Measurements from ENCODE around the gene UBE2J1. TPM values are rescaled to one million over a fixed set of nuclear protein-coding genes. Genes with fewer than 3 reads are reported as not detected.

The UBE2J1 gene
- total RNA-seq, 1 donor from 2014 or later, result 93.3 TPM

DNA sequence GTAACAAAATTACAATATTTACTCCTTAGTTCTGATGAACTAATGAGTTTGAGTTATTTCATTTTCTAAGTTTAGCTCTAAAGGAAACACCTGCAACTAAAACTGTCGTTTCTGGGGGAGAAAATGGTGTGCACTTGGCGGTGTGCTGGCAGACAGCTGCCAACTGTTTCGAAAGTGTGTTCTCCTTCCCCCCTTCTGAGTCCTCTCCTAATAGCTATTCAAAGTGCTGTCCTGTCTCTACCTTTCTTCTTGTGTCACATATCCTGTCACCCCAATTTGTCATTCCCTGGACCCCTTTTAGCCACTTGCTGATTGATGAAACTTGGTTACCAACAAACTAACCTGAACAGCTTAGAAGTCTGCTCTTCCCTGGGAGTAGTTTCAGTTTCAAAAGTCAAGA, 4.9 kb upstream of the UBE2J1 start:
- H3K4me1 ChIP-seq (ENCODE audit: insufficient read depth, low read length), result no peaks in the 10 kb centered on the region
- H3K36me3 ChIP-seq (ENCODE audit: insufficient read depth, low read length), result no peaks in the 10 kb centered on the region
- Mint-ChIP-seq H3K27me3 (ENCODE audit: low read depth, unreplicated experiment) (no peaks in the 10 kb centered on the region), H3K4me3 (ENCODE audit: unreplicated experiment) (no peak overlapping the region), H3K36me3 (ENCODE audit: low read depth, unreplicated experiment) (no peaks in the 10 kb centered on the region), H3K27ac (ENCODE audit: unreplicated experiment) (no peak overlapping the region), H3K4me1 (ENCODE audit: low read depth, unreplicated experiment) (peaks cover 14% of the 10 kb centered on the region), H3K9me3 (ENCODE audit: unreplicated experiment) (peaks cover 1% of the 10 kb centered on the region)
- H3K4me3 ChIP-seq (ENCODE audit: insufficient read depth, low read depth, low read length), result no peak overlapping the region
- FAIRE-seq (no peak), DNase-seq (ENCODE audit: low read depth) (no peak)
- no peak overlapping the region for H2AFZ ChIP-seq (ENCODE audit: low read depth, low read length)
- peaks cover 10% of the 10 kb centered on the region for H3K79me2 ChIP-seq (ENCODE audit: insufficient read depth, low read length)
- no peak overlapping the region for H3K27ac ChIP-seq (ENCODE audit: low read depth, low read length)
- H3K27me3 ChIP-seq (ENCODE audit: insufficient read depth, low read length), result no peaks in the 10 kb centered on the region
- no peaks in the 10 kb centered on the region for H4K20me1 ChIP-seq (ENCODE audit: insufficient read depth, low read length)
- no peak overlapping the region for H3K4me2 ChIP-seq (ENCODE audit: low read length)
- H3K9me3 ChIP-seq (ENCODE audit: insufficient read depth, low read depth, low read length), result no peaks in the 10 kb centered on the region
- TF ChIP-seq EZH2 (IDR thresholded peaks at IDR 0.05; ENCODE audit: insufficient read depth, low read length), result no peak
- TF ChIP-seq, protein P1, sequence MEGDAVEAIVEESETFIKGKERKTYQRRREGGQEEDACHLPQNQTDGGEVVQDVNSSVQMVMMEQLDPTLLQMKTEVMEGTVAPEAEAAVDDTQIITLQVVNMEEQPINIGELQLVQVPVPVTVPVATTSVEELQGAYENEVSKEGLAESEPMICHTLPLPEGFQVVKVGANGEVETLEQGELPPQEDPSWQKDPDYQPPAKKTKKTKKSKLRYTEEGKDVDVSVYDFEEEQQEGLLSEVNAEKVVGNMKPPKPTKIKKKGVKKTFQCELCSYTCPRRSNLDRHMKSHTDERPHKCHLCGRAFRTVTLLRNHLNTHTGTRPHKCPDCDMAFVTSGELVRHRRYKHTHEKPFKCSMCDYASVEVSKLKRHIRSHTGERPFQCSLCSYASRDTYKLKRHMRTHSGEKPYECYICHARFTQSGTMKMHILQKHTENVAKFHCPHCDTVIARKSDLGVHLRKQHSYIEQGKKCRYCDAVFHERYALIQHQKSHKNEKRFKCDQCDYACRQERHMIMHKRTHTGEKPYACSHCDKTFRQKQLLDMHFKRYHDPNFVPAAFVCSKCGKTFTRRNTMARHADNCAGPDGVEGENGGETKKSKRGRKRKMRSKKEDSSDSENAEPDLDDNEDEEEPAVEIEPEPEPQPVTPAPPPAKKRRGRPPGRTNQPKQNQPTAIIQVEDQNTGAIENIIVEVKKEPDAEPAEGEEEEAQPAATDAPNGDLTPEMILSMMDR (IDR thresholded peaks at IDR 0.05; ENCODE audit: insufficient read depth, low read depth, low read length), result no peak
- H3K9ac ChIP-seq (ENCODE audit: low read length), result no peak overlapping the region

DNA sequence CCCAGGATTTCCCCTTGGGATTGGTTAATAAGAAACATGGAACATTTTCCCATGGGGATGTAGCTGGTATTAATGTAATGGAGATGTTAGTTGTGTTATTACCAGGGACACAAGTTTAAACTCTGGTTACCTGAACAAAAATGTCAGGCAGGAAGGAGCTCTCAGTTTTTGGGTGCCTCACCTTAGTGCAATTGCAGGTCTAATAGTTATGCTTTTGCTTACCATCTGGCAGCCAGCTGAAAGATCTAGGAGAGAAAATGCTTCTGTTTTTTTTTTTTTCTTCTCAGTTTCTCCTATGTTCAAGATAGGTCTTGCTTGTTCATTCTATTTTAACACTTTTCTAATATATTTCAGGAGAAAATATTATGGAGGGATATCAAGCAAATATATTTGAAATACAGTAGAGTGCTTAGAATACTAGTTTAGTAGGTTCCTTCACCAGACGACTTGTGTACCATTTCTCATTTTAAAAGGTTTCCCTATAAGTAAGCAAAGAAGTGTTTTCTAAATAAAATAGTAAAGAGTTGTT, 4.2 kb upstream of the UBE2J1 start:
- no peak for TF ChIP-seq EZH2 (IDR thresholded peaks at IDR 0.05; ENCODE audit: insufficient read depth, low read length)
- no peak for FAIRE-seq
- Mint-ChIP-seq H3K4me3 (ENCODE audit: unreplicated experiment) (no peak overlapping the region), H3K27ac (ENCODE audit: unreplicated experiment) (no peak overlapping the region), H3K9me3 (ENCODE audit: unreplicated experiment) (no peaks in the 10 kb centered on the region), H3K27me3 (ENCODE audit: low read depth, unreplicated experiment) (no peaks in the 10 kb centered on the region), H3K36me3 (ENCODE audit: low read depth, unreplicated experiment) (no peaks in the 10 kb centered on the region), H3K4me1 (ENCODE audit: low read depth, unreplicated experiment) (peaks cover 14% of the 10 kb centered on the region)
- peaks cover 16% of the 10 kb centered on the region for H3K79me2 ChIP-seq (ENCODE audit: insufficient read depth, low read length)
- no peak overlapping the region for H2AFZ ChIP-seq (ENCODE audit: low read depth, low read length)
- H3K36me3 ChIP-seq (ENCODE audit: insufficient read depth, low read length), result no peaks in the 10 kb centered on the region
- H3K4me2 ChIP-seq (ENCODE audit: low read length), result no peak overlapping the region
- no peak overlapping the region for H3K9ac ChIP-seq (ENCODE audit: low read length)
- H3K27me3 ChIP-seq (ENCODE audit: insufficient read depth, low read length), result no peaks in the 10 kb centered on the region
- H3K4me1 ChIP-seq (ENCODE audit: insufficient read depth, low read length), result no peaks in the 10 kb centered on the region
- no peak overlapping the region for H3K4me3 ChIP-seq (ENCODE audit: insufficient read depth, low read depth, low read length)
- no peaks in the 10 kb centered on the region for H3K9me3 ChIP-seq (ENCODE audit: insufficient read depth, low read depth, low read length)
- H3K27ac ChIP-seq (ENCODE audit: low read depth, low read length), result no peak overlapping the region
- H4K20me1 ChIP-seq (ENCODE audit: insufficient read depth, low read length), result peaks cover 4% of the 10 kb centered on the region
- no peak for DNase-seq (ENCODE audit: low read depth)

DNA sequence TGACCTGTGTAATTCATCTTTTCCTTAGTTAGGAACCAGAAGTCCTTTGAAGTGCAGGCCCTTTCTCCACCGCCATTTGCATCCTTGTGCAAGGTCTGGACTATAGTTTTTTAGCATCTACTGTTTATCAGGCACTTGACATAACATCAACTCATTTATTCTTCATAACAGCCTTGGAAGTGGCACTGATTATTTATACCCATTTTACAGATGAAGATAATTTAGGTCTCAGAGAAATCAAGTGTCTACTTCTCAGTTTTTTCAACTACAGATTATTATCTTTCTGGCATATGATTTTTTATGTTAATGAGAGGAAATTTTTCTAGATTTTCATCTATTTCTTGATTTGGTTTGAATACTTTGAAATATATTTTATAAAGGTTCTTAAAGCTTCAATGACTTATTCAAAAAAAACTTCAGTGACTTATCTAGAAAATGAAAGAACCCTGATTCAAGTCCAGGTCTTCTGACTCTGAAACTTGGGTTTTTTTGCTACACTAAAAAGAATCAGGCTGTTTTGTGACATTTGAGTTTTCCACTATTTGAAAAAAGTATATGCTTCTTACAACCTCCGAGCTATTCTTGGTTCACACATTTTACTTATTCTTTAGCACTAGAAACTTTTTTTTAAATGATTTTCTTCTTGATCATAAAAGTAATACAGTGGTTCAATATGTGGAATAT, 3.1 kb upstream of the UBE2J1 start:
- Mint-ChIP-seq H3K36me3 (ENCODE audit: low read depth, unreplicated experiment) (peaks cover 2% of the 10 kb centered on the region), H3K27ac (ENCODE audit: unreplicated experiment) (no peak overlapping the region), H3K4me3 (ENCODE audit: unreplicated experiment) (no peak overlapping the region), H3K9me3 (ENCODE audit: unreplicated experiment) (no peaks in the 10 kb centered on the region), H3K27me3 (ENCODE audit: low read depth, unreplicated experiment) (no peaks in the 10 kb centered on the region), H3K4me1 (ENCODE audit: low read depth, unreplicated experiment) (peaks cover 15% of the 10 kb centered on the region)
- no peak overlapping the region for H2AFZ ChIP-seq (ENCODE audit: low read depth, low read length)
- no peaks in the 10 kb centered on the region for H3K36me3 ChIP-seq (ENCODE audit: insufficient read depth, low read length)
- H3K4me1 ChIP-seq (ENCODE audit: insufficient read depth, low read length), result peaks cover 5% of the 10 kb centered on the region
- TF ChIP-seq, protein P1 (IDR thresholded peaks at IDR 0.05; ENCODE audit: insufficient read depth, low read depth, low read length), result no peak
- no peak for TF ChIP-seq EZH2 (IDR thresholded peaks at IDR 0.05; ENCODE audit: insufficient read depth, low read length)
- H3K27ac ChIP-seq (ENCODE audit: low read depth, low read length), result no peak overlapping the region
- no peaks in the 10 kb centered on the region for H3K27me3 ChIP-seq (ENCODE audit: insufficient read depth, low read length)
- H4K20me1 ChIP-seq (ENCODE audit: insufficient read depth, low read length), result peaks cover 12% of the 10 kb centered on the region
- H3K4me3 ChIP-seq (ENCODE audit: insufficient read depth, low read depth, low read length), result no peak overlapping the region
- no peak for FAIRE-seq
- no peaks in the 10 kb centered on the region for H3K9me3 ChIP-seq (ENCODE audit: insufficient read depth, low read depth, low read length)
- no peak overlapping the region for H3K9ac ChIP-seq (ENCODE audit: low read length)
- no peak overlapping the region for H3K4me2 ChIP-seq (ENCODE audit: low read length)
- DNase-seq (ENCODE audit: low read depth), result no peak
- H3K79me2 ChIP-seq (ENCODE audit: insufficient read depth, low read length), result peaks cover 26% of the 10 kb centered on the region
